HuH-7.5 (cell line): ENCODE results near the gene MAP2K7.

Experiments used
- DNase-seq: peaks from one replicate; pipeline ENCODE4 v3.0.0; 2011; ENCODE audit warnings: low spot score

The MAP2K7 gene

DNA sequence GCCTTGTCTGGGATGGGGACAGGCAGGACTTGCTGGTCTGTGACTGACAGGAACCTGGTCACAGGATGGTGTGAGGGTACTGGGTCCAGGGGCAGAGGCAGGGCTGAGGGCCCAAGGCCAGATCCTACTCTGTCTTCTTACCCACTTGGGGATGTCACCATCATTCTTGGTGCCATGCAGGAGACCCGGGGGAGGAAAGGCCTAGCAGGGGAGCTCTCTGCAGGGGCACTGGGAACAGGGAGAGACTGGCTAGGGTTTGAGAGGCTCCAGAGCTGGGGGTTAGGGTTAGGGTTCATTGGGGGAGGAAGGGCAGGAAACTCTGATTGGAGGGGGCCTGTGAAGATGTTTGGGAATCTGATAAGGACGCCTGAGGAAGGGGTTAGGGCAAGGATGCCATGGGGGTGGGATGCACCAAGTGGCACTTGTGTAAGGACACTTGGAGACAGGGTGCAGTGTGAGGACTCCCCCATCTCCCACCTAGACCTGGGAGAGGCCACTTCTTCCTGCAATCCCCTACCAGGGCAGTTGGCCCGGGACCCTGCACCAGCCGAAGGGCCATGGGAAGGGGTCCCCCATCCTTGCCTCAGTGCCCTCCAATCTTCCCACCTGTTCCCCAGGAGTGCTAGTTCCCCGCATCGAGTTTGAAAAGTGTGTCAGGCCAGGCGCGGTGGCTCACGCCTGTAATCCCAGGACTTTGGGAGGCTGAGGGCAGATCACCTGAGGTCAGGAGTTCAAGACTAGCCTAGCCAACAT is 36.4 kb upstream of the MAP2K7 start:
- no peak for DNase-seq

DNA sequence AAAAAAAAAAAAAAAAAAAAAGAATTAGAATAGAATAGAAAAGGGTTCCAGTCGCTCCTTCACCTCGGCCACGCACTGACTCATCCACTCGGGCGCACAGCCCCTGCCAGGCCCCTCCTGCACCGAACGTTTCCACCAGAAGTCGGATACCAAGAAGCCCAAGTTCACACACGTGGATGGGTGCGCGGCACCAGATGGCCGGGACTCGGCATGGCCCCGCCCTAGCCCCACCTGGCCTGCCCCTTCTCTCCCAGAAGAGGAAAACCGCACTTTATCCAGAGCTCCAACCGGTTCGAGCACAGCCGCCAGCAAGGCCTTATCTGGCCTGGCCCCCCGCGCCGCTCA is 35.4 kb upstream of the MAP2K7 start:
- no peak for DNase-seq

DNA sequence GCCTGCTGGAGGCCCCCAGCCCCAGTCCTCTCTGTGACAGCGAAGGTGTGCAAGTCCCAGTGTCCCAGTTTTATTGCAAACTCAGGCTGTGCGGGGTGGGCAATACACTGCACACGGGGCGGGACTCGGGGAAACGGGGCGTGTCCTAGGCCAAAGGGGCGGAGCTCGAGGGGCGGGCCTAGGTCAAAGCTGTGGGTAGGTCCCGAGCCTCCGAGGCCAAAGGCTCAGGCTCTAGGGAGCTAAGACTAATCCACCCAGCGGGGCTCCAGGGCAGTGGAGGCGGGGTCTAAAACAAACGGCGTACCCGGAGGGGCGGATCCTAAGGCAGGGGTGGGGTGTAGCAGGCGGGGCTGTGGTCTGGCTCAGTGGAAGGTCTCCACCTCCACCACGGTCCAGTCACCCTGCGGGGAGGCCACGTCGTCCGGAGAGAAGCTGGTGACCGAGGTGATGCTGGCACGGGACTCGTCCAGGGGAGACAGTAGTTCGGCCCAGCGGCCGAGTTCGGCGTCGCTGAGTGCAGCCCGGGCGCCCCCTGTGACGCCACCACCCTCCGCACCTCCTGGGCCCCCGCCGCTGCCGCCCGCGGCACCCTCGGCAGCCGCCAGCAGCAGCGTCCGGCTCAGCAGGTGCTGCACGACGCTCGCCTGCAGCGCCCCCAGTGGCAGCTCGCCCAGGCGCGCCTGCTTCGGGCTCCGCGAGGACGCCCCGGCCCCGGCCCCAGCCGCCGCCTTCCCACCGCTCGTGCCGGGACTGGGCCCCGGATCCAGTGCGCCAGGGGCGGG is 34.8 kb upstream of the MAP2K7 start:
- DNase-seq = peak; percentile 97

DNA sequence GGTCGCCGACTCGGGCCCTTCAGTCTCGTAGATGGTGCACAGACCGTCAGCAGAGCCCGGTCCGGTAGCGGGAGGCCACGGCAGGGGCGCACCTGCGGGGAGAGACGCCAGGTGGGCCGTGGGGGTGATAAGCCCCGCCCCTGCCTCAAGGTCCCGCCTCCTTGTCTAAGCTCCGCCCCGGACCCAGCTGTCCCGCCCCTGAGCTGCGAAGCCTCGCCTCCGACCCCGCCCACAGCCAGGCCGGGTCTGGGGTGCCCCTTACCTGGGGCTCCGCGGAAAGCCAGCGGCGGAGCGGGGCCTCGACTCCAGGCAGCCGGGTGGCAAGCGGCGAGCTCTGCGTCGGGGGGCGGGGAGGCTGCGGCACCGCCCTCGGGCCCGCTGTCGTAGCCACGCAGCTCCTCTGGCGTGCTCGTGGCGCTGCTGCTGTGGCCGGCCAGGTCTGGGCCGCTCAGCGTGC is 34.2 kb upstream of the MAP2K7 start:
- DNase-seq = peak; percentile 72

DNA sequence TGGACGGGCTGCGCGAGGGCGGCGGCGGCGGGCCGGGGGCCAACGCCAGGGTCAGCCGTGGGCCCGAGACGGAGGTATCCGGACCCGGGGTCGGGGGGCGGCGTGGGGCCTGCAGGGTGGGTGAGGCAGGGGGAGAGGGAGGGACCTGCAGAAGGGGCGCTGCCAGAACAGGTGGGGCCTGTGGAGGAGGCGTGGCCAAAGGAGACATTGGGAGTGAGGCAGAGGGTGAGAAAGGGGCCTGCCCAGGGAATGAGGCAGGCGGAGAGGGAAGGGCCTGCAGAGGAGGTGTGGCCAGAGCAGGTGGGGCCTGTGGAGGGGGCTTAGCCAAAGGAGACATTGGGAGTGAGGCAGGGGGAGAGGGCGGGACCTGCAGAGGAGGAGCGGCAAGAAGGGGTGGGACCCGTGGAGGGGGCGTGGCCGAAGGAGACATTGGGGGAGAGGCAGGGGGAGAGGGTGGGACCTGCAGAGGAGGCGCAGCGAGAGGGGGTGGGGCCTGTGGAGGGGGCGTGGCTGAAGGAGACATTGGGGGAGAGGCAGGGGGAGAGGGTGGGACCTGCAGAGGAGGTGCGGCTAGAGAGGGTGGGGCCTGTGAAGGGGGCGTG is 33.7 kb upstream of the MAP2K7 start:
- DNase-seq = peak; percentile 78

DNA sequence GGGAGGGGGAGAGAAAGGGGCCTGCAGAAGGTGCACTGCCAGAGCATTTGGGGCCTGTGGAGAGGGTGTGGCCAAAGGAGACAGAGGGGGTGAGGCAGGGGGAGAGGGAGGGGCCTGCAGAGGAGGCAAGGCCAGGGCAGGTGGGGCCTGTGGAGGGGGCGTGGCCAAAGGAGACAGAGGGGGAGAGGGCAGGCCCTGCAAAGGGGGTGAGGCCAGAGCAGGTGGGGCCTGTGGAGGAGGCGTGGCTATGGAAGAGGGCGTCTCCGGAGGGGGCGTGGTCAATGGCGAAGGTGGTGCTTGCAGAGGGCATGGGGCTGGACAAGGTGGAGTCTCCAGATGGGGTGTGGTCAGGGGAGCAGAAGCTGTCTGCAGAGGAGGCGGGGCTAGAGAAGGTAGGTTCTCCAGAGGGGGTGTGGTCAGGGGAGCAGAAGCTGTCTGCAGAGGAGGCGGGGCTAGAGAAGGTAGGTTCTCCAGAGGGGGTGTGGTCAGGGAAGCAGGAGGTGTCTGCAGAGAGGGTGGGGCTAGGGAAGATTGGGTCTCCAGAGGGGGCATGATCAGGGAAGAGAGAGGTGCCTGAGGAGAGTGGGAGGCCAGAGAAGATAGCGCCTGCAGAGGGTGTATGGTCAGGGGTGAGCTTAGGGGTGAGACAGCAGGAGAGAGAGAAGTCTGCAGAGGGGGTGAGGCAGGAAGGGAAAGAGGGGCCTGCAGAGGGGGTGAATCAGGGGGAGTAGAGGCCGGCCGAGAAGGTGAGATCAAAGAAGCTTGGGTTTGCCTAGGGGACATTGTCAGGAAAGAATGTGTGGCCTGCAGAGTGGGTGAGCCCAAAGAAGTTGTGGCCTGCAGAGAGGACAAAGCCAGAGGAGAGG is 32.9 kb upstream of the MAP2K7 start:
- peak; percentile 76 for DNase-seq

DNA sequence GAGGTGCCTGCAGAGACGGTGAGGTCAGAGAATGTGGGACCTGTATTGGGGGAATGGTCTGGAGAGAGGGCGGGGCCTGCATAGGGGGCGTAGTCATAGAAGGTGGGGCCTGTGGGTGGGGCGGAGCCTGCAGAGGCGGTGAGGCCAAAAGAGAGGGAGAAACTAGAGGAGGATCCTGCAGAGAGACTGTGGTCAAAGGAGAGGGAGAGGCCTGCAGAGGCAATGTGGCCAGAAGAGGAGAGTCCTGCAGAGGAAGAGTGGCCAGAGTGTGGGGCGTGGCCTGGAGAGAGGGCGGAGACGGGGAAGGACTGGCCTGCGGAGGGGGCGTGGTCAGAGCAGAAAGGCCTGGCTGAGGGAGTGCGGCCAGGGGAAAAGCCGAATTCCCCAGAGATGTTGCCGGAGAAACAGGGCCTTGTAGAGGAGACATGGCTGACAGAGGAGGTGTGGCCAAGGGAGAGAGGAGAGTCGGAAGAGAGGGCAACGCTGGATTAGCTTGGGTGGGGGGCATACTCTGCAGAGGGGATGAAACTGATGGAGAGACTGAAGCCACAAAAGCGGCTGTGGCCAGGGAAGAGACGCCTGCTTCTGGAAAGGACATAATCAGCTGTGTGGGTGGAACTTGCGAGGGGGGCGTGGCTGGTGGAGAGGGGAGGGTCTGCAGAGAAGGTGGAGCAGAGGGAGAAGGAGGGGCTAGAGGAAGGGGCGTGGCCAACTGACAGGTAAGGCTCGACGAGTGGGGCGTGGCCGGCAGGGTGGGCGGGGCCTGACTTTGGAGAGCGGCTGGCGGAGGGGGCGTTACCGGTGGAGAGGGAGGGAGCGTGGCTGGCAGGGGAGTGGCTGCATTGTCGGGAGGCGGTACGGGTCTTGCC is 32.0 kb upstream of the MAP2K7 start:
- DNase-seq = peak; percentile 85

DNA sequence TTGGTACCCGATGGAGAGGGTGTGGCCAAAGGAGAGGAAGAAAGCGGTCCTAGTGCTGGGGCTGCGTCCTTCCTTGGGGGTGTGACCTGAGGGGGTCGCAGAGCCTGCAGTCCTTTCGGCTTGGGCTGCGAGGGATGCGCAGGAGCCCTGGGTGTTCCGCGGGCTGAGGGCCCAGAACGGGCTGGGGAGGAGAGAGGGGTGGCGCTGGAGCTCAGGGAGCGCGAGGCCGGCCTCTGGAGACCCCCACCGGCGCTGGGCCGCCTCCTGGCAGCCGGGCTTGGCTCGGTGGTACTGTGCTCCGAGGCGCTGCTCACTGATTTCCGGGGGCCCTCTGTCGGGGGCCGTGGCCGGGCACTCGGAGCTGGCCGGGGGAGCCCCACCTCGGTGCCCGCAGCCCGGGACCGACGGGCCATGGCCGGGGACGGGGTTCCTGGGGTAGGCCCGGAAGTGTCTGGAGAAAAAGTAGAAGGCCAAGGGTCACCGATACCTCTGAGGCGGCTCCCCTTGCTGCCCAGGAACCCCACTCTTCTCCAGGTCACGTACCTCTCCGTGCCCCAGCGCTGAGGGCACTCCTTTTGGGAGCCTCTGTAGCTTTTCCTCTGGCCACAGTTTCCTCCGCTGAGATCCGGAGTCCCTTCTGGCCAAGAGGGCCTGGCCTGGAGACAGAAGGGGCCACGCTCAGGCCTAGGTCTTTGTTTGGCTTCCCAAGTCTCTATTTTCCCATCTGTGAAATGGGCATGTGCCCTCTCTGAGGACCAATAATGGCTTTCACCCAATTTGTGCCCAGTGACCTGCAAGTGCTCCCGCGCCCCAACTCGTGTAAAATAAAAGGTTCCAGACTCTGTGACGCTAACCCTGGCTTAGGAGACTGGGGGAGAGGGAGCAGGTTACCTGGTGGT is 31.1 kb upstream of the MAP2K7 start:
- no peak for DNase-seq

DNA sequence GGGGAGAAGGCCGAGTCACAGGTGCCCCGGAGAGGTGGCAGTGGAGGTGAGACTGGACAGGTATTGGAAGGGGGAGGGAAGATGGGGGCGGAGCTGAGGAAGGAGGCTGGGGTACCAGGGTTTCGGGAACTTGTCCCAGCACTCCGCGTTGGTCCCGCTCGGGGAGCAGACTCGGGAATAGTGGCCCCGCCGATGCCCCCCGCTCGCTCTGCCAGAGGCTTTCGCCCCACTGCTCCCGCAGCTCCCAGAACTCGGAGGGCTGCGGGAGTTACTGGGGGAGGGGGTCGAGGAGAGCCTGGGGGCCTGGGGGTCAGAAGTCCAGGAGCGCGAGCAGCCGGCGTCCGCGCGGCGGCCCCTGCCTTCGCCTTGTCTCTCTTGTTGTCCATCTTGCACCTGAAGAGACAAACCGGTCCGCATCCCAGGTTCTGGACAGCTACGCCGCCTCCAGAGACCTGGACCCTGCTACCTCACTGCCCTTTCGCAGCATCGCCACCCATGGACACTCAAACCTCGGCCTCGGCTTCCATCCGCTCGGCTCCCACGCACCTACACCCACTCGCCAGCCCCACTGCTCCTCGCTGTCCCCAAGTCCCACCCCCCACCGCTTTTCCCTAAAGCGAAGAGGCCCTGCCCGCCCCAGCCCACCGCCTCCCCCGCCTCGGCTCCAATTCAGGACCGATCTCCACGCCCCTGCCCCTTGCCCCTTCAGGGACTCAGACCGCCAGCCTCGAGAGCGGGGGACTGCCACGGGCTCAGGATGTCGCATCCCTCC is 30.2 kb upstream of the MAP2K7 start:
- no peak for DNase-seq

DNA sequence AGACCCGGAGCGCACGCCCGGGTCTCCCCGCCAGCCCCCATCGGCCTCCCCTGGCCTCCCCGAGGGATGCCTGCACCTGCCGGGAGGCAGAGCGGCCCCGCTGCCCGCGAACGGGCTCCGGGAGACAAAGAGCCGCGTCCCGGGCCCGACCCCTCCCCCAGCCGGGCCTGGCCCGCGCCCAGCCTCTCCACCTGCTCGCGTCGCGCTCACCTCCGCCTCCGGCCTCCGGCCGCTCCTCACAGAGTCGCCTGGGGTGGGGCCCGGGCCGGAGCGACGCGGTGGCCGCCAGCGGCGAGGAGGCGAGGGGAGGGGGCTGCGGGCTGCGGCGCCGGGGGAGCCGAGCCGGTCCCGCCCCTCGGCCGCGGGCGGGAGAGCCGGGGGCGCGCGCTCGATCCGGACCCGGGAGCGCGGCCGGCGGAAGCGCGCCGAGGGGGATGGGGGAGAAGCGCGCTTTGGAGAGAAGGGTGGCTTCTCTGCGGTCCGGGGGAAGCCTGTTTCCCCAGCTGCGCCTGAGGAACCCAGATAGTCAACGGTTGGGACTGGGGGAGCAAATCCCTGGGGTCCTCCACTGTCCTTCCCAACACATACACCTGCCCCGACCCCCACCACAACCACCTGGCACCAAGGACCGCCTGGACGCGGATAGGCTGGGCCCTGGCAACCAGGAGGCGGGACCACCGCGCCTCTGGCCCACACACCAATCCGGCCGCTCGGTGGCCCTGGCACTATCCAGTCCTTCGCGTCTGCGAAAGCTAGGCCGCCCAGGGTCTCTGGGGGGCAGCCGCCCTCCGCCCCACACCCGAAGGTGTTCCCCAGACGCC is 29.4 kb upstream of the MAP2K7 start, which contains the start of gene PRR36:
Gene PRR36 (minus strand): TSS at position 315 of the 821 bp plus-strand sequence. CDS start 701 bp downstream, outside the sequence.
- no peak for DNase-seq

DNA sequence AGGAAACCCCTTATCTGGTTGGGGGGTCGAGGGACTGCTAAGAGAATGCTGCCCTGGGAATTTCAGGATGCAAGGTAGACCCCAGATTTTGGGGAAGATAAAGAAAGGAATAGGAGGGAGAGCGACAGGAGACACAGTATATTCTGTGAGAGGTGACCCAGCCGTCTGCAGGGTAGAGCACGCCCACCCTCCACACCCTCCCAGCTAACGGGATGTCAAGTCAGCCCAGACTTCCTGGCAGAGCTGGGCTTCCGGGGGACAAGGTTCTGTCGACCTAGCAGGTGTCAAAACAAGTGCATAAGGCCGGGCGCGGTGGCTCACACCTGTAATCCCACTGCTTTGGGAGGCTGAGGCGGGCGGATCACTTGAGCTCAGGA is 28.8 kb upstream of the MAP2K7 start:
- no peak for DNase-seq

DNA sequence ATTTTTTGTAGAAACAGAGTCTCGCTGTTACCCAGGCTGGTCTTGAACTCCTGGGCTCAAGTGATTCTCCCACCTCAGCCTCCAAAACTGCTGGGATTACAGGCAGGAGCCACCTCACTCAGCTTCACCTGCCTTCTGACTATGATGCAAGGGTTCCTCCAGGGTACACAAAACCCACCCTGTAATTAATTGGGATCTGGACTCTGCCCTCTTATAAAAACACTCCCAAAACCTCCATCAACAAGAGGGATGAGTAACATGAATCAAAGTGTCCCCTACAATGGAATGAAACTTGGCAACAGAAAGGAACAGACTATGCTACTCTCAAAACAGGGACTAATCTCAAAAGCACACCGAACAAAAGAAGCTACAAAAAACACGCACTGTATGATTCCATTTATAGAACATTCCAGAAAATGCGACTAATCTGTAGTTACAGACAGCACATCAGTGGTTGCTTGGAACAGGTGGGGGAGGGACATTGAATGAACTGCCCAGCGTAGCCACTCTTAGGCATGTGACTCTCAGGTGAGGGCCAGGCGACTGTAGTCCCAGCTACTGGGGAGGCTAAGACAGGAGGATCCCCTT is 26.3 kb upstream of the MAP2K7 start:
- no peak for DNase-seq

DNA sequence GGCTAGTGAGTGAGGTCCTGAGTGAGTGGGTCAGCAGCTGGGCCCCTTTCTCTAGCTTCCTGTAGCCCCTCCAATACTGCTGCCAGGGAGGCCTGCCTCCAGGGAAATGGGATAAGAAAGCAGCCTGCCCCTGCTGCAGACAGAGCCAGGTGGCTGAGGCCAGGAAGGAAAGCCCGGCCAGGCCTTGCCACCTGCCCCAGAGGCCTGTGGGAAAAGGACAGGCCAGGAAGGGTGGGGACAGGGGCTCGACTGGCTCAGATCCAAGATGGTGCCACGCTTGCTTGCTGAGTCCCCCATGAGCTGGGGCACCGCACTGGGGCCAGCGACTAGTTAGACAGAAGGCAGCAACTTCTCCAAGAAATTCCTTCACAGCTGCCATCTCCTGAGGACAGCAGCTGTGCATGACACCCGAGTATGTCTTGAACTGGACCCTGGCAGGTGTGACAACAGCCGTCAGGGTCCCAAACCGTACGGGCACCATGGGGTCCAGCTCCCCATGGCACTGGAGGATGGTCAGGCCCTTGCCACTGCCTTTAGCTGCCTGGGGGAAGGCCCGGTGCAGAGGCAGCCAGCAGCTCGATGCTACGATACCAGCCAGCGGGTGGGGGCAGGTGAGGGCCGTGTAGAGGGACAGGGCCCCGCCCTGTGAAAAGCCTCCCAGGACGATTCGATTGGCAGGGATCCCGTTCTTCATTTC is 24.4 kb upstream of the MAP2K7 start:
- no peak for DNase-seq

DNA sequence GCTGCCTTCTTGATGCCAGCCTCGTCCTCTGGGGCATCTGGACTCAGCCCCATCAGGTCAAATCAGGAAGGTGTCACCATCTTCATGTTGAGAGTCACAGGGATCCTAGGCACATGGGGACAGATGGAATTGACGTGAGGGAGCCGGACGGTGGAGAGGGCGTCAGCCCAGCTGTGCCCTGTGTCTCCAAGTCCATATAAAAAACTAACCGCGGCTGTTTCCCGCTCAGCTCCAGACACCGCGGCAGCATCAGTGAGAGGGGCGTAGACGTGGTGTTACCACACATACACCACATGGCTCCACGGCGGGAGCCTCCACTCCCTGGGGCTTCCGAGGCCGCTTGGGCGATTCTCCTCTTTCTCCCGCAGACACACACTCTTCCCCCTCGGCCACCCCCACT is 23.8 kb upstream of the MAP2K7 start:
- no peak for DNase-seq

DNA sequence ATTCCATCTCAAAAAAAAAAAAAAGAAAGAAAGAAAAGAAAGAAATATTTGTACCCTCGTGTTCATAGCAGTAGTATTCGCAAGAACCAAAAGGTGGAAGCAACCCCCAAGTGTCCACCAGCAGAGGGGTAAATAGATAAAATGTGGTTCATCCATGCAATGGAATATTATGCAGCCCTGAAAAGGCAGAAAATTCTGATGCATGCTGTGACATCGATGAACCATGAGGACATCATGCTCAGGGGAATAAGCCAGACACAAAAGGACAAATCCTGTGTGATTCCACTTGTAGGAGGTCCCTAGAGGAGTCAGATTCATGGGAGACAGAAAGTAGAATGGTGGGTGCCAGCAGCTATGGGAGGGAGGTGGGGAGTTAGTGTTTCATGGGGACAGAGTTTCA is 21.8 kb upstream of the MAP2K7 start:
- DNase-seq = no peak

DNA sequence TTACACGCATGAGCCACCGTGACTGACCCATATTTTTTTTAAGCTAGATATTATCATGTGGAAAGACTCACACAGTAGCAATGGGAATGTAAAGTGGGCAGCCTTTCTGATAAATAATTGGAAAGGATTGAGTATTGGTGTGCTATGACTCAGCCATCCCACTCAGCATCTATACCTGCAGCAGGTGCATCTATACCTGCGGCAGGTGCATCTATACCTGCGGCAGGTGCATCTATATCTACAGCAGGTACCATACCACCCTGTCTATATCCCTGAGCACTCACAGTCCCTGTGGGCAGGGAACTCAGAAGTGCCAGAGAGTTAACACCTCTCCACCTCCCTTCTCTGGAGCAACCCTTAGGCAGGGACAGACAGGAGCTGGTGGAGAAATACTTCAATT is 20.6 kb upstream of the MAP2K7 start:
- no peak for DNase-seq

DNA sequence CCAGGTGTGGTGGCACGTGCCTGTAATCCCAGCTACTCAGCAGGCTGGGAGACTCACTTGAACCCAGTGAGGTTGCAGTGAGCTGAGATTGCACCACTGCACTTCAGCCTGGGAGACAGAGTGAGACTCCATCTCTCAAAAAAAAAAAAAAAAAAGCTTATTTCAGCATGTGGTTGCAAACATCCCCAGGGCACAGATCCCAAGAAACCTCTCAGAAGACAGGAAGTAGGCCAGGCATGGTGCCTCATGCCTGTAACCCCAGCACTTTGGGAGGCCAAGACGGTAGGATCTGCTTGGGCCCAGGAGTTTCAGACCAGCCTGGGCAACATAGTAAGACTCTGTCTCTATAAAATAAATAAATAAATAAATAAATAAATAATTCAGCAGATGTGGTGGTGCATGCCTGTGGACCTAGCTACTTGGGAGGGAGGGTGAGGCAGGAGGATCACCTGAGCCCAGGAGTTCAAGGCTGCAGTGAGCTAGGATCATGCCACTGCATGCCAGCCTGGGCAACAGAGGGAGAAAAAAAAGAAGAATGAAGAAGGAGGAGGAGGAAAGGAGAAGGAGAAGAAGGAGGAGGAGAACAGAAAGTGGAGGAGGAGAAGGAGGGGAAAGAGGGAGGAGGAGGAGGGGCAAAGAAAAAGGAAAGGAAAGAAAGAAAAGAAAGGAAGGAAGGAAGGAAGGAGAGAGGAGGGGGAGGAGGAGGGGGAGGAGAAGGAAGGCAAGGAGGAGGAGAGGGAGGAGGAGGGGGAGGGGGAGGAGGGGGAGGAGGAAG is 19.7 kb upstream of the MAP2K7 start:
- DNase-seq = no peak
